ENCODE results near the gene ZNF892. TPM values are rescaled to one million over a fixed set of nuclear protein-coding genes. Genes with fewer than 3 reads are reported as not detected.

The ZNF892 gene
- total and polyA plus RNA-seq, 2 of the 4 experiments (the other 2 are of a cell fraction), result 0.46 to 2.7 TPM

DNA sequence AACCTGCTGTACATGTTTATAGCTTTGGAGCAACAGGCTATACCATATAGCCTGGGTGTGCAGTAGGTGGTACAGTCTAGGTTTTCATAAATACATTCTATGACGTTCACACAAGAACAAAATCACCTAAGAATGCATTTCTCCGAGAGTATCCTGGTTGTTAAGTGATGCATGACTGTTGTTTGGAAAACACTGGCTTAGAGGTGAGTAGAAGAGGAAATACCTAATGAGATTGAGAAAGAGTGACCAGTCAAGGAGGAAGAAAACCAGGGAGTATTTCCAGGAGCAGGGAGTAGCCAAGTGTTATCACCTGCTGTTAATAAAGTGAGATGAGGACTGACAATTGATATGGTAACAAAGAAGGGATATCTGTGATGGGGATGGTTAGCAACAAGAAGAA, 2.9 kb upstream of the ZNF892 start:
- Histone ChIP-seq H3K27ac (ENCODE audit: insufficient read depth, low read length) (no peak overlapping the region), H3K14ac (replicated peaks; ENCODE audit: low read depth, low read length) (no peak overlapping the region), H3K79me1 (ENCODE audit: low read depth in 1 of 2, low read length in 2 of 2) (peaks cover 0 to 4% of the 10 kb centered on the region in 2 experiments; a peak in 1 of 4 replicates), H3K27me3 (ENCODE audit: control insufficient read depth, insufficient read depth, low read length) (no peaks in the 10 kb centered on the region; the same call in 1 of the 2 replicates), H3K9me3 (ENCODE audit: control insufficient read depth, insufficient read depth, low read length) (peaks cover 4% of the 10 kb centered on the region; the same call in 1 of the 2 replicates), H4K8ac (ENCODE audit: low read depth in 2 of 2, low read length in 2 of 2) (no peak overlapping the region), H3K9me1 (ENCODE audit: insufficient read depth, low read length) (no peaks in the 10 kb centered on the region), H3K56ac (ENCODE audit: extremely low read depth, insufficient read depth, low read length) (no peak overlapping the region), H3K36me3 (ENCODE audit: control insufficient read depth, insufficient read depth, low read length) (peaks cover 5% of the 10 kb centered on the region), H3K4me2 (ENCODE audit: low read depth, low read length) (no peak overlapping the region), H2BK120ac (ENCODE audit: low read depth, low read length) (no peak overlapping the region), H2BK5ac (ENCODE audit: low read depth, low read length, poor library complexity, severe bottlenecking) (no peak overlapping the region), H2AK9ac (replicated peaks; ENCODE audit: low read depth, low read length, poor library complexity) (no peak overlapping the region), H3K23ac (ENCODE audit: low read depth, low read length) (no peak overlapping the region), H2BK15ac (ENCODE audit: low read depth, low read length) (no peak overlapping the region), H3K18ac (ENCODE audit: low read depth, low read length) (no peak overlapping the region), H2BK20ac (ENCODE audit: low read depth, low read length) (no peak overlapping the region), H3K4me1 (ENCODE audit: control insufficient read depth, insufficient read depth, low read length) (no peaks in the 10 kb centered on the region), H4K91ac (ENCODE audit: insufficient read depth, low read depth, low read length) (no peak overlapping the region), H4K5ac (ENCODE audit: low read depth, low read length) (no peak overlapping the region), H3K4ac (ENCODE audit: low read depth, low read length) (no peak overlapping the region), H3K4me3 (ENCODE audit: insufficient read depth, low read depth, low read length) (no peak overlapping the region), H4K20me1 (ENCODE audit: insufficient read depth, low read length) (no peaks in the 10 kb centered on the region), H2AK5ac (ENCODE audit: low read depth, low read length) (no peak overlapping the region), H3K9ac (ENCODE audit: low read depth, low read length) (no peak overlapping the region), H2AFZ (replicated peaks; ENCODE audit: low read length, poor library complexity) (no peak overlapping the region)
- intact Hi-C loops (cut with micrococcal nuclease), result no loop called here
- no TSS peak for BruUV-seq (replicated peaks)
- ChIA-PET CTCF (no interaction called here), POLR2A (ENCODE audit: unreplicated experiment) (no interaction called here)
- TF ChIP-seq MAZ (IDR thresholded peaks at IDR 0.05; ENCODE audit: borderline replicate concordance, low read depth, low read length) (no peak), FOS (IDR thresholded peaks at IDR 0.05; ENCODE audit: low read depth, low read length) (no peak), NFE2L2 (IDR thresholded peaks at IDR 0.05; ENCODE audit: low read depth, low read length) (no peak), SMC3 (IDR thresholded peaks at IDR 0.05; ENCODE audit: low read depth, low read length) (no peak), RAD21 (IDR thresholded peaks at IDR 0.05; ENCODE audit: low read length) (no peak), CHD1 (IDR thresholded peaks at IDR 0.05; ENCODE audit: low read depth, low read length) (no peak)
- TF ChIP-seq, protein P1, sequence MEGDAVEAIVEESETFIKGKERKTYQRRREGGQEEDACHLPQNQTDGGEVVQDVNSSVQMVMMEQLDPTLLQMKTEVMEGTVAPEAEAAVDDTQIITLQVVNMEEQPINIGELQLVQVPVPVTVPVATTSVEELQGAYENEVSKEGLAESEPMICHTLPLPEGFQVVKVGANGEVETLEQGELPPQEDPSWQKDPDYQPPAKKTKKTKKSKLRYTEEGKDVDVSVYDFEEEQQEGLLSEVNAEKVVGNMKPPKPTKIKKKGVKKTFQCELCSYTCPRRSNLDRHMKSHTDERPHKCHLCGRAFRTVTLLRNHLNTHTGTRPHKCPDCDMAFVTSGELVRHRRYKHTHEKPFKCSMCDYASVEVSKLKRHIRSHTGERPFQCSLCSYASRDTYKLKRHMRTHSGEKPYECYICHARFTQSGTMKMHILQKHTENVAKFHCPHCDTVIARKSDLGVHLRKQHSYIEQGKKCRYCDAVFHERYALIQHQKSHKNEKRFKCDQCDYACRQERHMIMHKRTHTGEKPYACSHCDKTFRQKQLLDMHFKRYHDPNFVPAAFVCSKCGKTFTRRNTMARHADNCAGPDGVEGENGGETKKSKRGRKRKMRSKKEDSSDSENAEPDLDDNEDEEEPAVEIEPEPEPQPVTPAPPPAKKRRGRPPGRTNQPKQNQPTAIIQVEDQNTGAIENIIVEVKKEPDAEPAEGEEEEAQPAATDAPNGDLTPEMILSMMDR (conservative IDR thresholded peaks at IDR 0.05; ENCODE audit: low read depth, low read length), result no peak
- DNase-seq, result no peak
- ATAC-seq (ENCODE audit: low read depth), result no peak
- WGBS, 2 experiments (ENCODE audit: extremely low coverage in 2 of 2, insufficient read length in 1 of 2), result no CpG with 5 or more reads among the region's 2 CpGs
- in situ Hi-C loops (cut with MboI; ENCODE audit: low sequenced_read_pairs), result no loop called here
- dilution Hi-C loops (cut with HindIII; ENCODE audit: low sequenced_read_pairs, unreplicated experiment), result no loop called here
